WTC11 (cell line): ENCODE measurements around the gene PTPN6. TPM values are rescaled to one million over a fixed set of nuclear protein-coding genes. Genes with fewer than 3 reads are reported as not detected.

ENCODE experiments used
- ATAC-seq: fragments of 200-7000 bp; cut with Tn5 transposase; 2 replicates; pipeline ENCODE4 v1.10.0; 2021; ENCODE audit warnings: mild to moderate bottlenecking, moderate library complexity
- CTCF ChIA-PET: fragments of 300-600 bp; sonication (Branson Sonifier 250); formaldehyde crosslinking; loops from one replicate; lab custom pipeline; 2021; ENCODE audit warnings: antibody characterized with exemption; lab: Charles Lee
- POLR2A ChIA-PET: fragments of 350-600 bp; sonication (Branson Sonifier 250); formaldehyde crosslinking; loops from one replicate; lab custom pipeline; 2021; ENCODE audit warnings: antibody characterized with exemption; lab: Charles Lee
- DNase-seq: peaks from one replicate; pipeline ENCODE4 v3.0.0; 2021; ENCODE audit warnings: low spot score
- H3K27ac Mint-ChIP-seq: 2 replicates; pipeline ENCODE4 v1.8.0; 2021; ENCODE audit warnings: mixed read lengths
- H3K27me3 Mint-ChIP-seq: 2 replicates; pipeline ENCODE4 v1.8.0; 2021; ENCODE audit warnings: low read depth, mild to moderate bottlenecking, moderate library complexity, mixed read lengths
- H3K36me3 Mint-ChIP-seq: 2 replicates; pipeline ENCODE4 v1.8.0; 2021; ENCODE audit warnings: mixed read lengths
- H3K4me1 Mint-ChIP-seq: 2 replicates; pipeline ENCODE4 v1.8.0; 2022; ENCODE audit warnings: mixed read lengths
- H3K4me3 Mint-ChIP-seq: 2 replicates; pipeline ENCODE4 v1.8.0; 2021; ENCODE audit warnings: mild to moderate bottlenecking, moderate library complexity, mixed read lengths
- H3K9me3 Mint-ChIP-seq: 2 replicates; pipeline ENCODE4 v1.8.0; 2021; ENCODE audit warnings: mixed read lengths
- EMX1 ChIP-seq: fragments of 250-450 bp; sonication (Bioruptor Pico); IDR thresholded peaks from 2 replicates; pipeline ENCODE4 v1.8.0; 2021; ENCODE audit warnings: mild to moderate bottlenecking
- ESRRA ChIP-seq: sonication (generic); formaldehyde crosslinking; IDR thresholded peaks from 2 replicates; pipeline ENCODE4 v1.8.1; 2022; ENCODE audit warnings: mild to moderate bottlenecking, missing genetic modification reagents, borderline replicate concordance
- FOXJ3 ChIP-seq: sonication (generic); formaldehyde crosslinking; IDR thresholded peaks from 2 replicates; pipeline ENCODE4 v1.9.0; 2021; ENCODE audit warnings: missing genetic modification reagents, mild to moderate bottlenecking, borderline replicate concordance
- FOXP1 ChIP-seq: sonication (generic); formaldehyde crosslinking; IDR thresholded peaks from 2 replicates; pipeline ENCODE4 v1.8.0; 2022; ENCODE audit warnings: missing genetic modification reagents, mild to moderate bottlenecking, moderate library complexity, borderline replicate concordance
- GABPB1 ChIP-seq: sonication (generic); formaldehyde crosslinking; IDR thresholded peaks from 2 replicates; pipeline ENCODE4 v1.8.1; 2023; ENCODE audit warnings: mild to moderate bottlenecking, missing genetic modification reagents
- NR2C2 ChIP-seq: sonication (generic); formaldehyde crosslinking; IDR thresholded peaks from 2 replicates; pipeline ENCODE4 v1.8.0; 2022; ENCODE audit warnings: mild to moderate bottlenecking, missing genetic modification reagents
- PRRX2 ChIP-seq: fragments of 250-450 bp; sonication (Bioruptor Pico); IDR thresholded peaks from 2 replicates; pipeline ENCODE4 v1.8.0; 2021; ENCODE audit warnings: mild to moderate bottlenecking
- RELA ChIP-seq: sonication (generic); formaldehyde crosslinking; IDR thresholded peaks from 2 replicates; pipeline ENCODE4 v1.8.1; 2022; ENCODE audit warnings: missing genetic modification reagents, mild to moderate bottlenecking, borderline replicate concordance
- SMAD4 ChIP-seq: sonication (generic); formaldehyde crosslinking; IDR thresholded peaks from 2 replicates; pipeline ENCODE4 v1.8.0; 2022; ENCODE audit warnings: mild to moderate bottlenecking, missing genetic modification reagents
- total RNA-seq: library from RNA; stranded (reverse); gene quantifications from 3 replicates; pipeline ENCODE4 v1.2.3, GENCODE V29; 2021
- TF ChIP-seq, protein P1 (sequence below): fragments of 250-450 bp; sonication (Bioruptor Pico); IDR thresholded peaks from 2 replicates; pipeline ENCODE4 v1.9.0; 2021; ENCODE audit warnings: mild to moderate bottlenecking
- TF ChIP-seq, protein P2 (sequence below): fragments of 250-450 bp; sonication (Bioruptor Pico); IDR thresholded peaks from 2 replicates; pipeline ENCODE4 v1.9.0; 2021; ENCODE audit warnings: mild to moderate bottlenecking, borderline replicate concordance
- TF ChIP-seq, protein P3 (sequence below): sonication (generic); formaldehyde crosslinking; IDR thresholded peaks from 2 replicates; pipeline ENCODE4 v1.8.1; 2022; ENCODE audit warnings: low read depth, missing genetic modification reagents, borderline replicate concordance
- TF ChIP-seq, protein P4 (sequence below): fragments of 250-450 bp; sonication (Bioruptor Pico); IDR thresholded peaks from 2 replicates; pipeline ENCODE4 v1.8.0; 2021; ENCODE audit warnings: mild to moderate bottlenecking

Gene PTPN6
- total RNA-seq, 1 experiment from 2014 or later: 27.1 TPM

DNA sequence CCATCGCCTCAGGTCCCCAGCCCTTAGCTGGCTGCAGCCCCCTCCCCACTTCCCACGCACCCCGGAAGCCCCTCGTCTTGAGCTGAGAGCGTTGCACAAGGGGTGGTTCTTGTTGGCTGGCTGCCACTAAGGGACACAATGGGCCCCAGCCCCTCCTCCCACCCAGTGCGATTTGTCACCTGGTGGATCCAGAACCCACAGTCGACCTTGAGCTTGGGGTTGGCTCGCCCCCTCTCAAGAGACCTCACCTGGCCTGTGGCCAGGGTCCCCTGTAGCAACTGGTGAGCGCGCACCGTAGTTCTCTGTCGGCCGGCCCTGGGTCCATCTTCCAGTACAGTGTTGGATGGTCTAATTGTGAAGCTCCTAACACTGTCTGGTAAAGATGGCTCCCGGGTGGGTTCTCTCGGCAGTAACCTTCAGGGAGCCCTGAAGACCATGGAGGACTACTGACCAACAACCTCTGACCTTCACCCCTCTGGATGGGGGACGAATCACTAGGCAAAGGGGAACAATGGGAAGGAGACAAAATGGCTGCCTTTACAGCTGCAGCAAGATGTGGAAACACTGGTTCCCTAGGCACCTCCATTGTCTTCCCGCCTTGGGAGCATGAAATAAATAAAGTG lies 12.7 kb downstream of the PTPN6 start:
- no peak for DNase-seq
- no peaks in the 10 kb centered on the region for H3K27me3 Mint-ChIP-seq
- H3K27ac Mint-ChIP-seq: peak overlapping the region; percentile 95
- ChIA-PET CTCF (interaction anchor here (0.7 to 9.7 kb wide), 16 partner anchors 12 to 181 kb away, joined by 3 to 296 read pairs (median 8); partner anchors contain the start of genes ATN1, C12orf57, CDCA3 and LPCAT3), POLR2A (interaction anchor here (0.7 to 6.6 kb wide), 5 partner anchors 19 to 97 kb away, joined by 3 to 167 read pairs (median 5); partner anchors contain the start of genes C12orf57, RNU7-1 and SPSB2)
- TF ChIP-seq PRRX2 (CRISPR knock-in tag): no peak
- no peak for TF ChIP-seq EMX1 (CRISPR knock-in tag)
- no peak for TF ChIP-seq NR2C2 (CRISPR knock-in tag)
- TF ChIP-seq GABPB1: no peak
- TF ChIP-seq RELA (CRISPR knock-in tag): no peak
- no peak for TF ChIP-seq SMAD4
- TF ChIP-seq, protein P1, sequence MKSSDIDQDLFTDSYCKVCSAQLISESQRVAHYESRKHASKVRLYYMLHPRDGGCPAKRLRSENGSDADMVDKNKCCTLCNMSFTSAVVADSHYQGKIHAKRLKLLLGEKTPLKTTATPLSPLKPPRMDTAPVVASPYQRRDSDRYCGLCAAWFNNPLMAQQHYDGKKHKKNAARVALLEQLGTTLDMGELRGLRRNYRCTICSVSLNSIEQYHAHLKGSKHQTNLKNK: no peak
- no peak for TF ChIP-seq FOXJ3 (CRISPR knock-in tag)
- TF ChIP-seq, protein P2, sequence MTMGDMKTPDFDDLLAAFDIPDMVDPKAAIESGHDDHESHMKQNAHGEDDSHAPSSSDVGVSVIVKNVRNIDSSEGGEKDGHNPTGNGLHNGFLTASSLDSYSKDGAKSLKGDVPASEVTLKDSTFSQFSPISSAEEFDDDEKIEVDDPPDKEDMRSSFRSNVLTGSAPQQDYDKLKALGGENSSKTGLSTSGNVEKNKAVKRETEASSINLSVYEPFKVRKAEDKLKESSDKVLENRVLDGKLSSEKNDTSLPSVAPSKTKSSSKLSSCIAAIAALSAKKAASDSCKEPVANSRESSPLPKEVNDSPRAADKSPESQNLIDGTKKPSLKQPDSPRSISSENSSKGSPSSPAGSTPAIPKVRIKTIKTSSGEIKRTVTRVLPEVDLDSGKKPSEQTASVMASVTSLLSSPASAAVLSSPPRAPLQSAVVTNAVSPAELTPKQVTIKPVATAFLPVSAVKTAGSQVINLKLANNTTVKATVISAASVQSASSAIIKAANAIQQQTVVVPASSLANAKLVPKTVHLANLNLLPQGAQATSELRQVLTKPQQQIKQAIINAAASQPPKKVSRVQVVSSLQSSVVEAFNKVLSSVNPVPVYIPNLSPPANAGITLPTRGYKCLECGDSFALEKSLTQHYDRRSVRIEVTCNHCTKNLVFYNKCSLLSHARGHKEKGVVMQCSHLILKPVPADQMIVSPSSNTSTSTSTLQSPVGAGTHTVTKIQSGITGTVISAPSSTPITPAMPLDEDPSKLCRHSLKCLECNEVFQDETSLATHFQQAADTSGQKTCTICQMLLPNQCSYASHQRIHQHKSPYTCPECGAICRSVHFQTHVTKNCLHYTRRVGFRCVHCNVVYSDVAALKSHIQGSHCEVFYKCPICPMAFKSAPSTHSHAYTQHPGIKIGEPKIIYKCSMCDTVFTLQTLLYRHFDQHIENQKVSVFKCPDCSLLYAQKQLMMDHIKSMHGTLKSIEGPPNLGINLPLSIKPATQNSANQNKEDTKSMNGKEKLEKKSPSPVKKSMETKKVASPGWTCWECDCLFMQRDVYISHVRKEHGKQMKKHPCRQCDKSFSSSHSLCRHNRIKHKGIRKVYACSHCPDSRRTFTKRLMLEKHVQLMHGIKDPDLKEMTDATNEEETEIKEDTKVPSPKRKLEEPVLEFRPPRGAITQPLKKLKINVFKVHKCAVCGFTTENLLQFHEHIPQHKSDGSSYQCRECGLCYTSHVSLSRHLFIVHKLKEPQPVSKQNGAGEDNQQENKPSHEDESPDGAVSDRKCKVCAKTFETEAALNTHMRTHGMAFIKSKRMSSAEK: no peak
- TF ChIP-seq, protein P3, sequence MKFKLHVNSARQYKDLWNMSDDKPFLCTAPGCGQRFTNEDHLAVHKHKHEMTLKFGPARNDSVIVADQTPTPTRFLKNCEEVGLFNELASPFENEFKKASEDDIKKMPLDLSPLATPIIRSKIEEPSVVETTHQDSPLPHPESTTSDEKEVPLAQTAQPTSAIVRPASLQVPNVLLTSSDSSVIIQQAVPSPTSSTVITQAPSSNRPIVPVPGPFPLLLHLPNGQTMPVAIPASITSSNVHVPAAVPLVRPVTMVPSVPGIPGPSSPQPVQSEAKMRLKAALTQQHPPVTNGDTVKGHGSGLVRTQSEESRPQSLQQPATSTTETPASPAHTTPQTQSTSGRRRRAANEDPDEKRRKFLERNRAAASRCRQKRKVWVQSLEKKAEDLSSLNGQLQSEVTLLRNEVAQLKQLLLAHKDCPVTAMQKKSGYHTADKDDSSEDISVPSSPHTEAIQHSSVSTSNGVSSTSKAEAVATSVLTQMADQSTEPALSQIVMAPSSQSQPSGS: no peak
- H3K9me3 Mint-ChIP-seq: no peaks in the 10 kb centered on the region
- peaks cover 59% of the 10 kb centered on the region for H3K4me1 Mint-ChIP-seq
- peaks cover 37% of the 10 kb centered on the region for H3K36me3 Mint-ChIP-seq
- ATAC-seq: no peak
- H3K4me3 Mint-ChIP-seq: peak overlapping the region; percentile 75

DNA sequence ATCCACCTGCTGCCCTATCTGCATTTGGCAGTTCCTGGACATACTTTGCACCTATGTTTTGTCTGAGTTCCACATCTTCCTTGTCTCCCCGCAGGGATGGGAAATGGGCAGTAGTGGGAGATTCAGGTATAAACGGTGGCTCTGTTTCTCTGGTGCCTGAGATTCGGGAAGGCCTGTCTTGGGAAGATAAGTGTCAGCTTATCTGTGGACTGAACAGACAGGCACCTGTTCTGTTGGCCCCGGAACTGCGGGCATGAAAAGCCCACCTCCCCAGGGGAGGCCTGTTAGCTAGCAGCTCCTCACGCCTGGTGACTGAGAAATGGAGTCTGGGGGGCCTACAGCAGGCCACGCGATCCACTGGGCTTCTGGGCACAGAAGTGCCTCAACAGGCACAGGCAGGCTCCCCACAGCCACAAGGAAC lies 13.5 kb downstream of the PTPN6 start:
- peak overlapping the region; percentile 95 for H3K27ac Mint-ChIP-seq
- ATAC-seq: no peak
- H3K4me3 Mint-ChIP-seq: peak overlapping the region; percentile 75
- peaks cover 60% of the 10 kb centered on the region for H3K4me1 Mint-ChIP-seq
- H3K36me3 Mint-ChIP-seq: peaks cover 43% of the 10 kb centered on the region
- H3K9me3 Mint-ChIP-seq: no peaks in the 10 kb centered on the region
- CTCF ChIA-PET: interaction anchor here (0.5 to 9.7 kb wide), 25 partner anchors 9 to 275 kb away, joined by 3 to 296 read pairs (median 4); partner anchors contain the start of genes ATN1, C12orf57, CDCA3 and LPCAT3
- TF ChIP-seq RELA (CRISPR knock-in tag) (no peak), FOXP1 (CRISPR knock-in tag) (0 out of 2 replicates have a peak, but pooled peaks have one; percentile 39), ESRRA (CRISPR knock-in tag) (no peak)
- TF ChIP-seq, protein P4, sequence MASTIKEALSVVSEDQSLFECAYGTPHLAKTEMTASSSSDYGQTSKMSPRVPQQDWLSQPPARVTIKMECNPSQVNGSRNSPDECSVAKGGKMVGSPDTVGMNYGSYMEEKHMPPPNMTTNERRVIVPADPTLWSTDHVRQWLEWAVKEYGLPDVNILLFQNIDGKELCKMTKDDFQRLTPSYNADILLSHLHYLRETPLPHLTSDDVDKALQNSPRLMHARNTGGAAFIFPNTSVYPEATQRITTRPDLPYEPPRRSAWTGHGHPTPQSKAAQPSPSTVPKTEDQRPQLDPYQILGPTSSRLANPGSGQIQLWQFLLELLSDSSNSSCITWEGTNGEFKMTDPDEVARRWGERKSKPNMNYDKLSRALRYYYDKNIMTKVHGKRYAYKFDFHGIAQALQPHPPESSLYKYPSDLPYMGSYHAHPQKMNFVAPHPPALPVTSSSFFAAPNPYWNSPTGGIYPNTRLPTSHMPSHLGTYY (CRISPR knock-in tag): 0 out of 2 replicates have a peak, but pooled peaks have one; percentile 14
- no peaks in the 10 kb centered on the region for H3K27me3 Mint-ChIP-seq
- no peak for DNase-seq
- POLR2A ChIA-PET: interaction anchor here (1.3 to 6.6 kb wide), 3 partner anchors 20 to 91 kb away, joined by 5 to 167 read pairs (median 7); partner anchors contain the start of genes C12orf57, RNU7-1 and SPSB2
